Measurements from ENCODE around the gene HAND1. TPM values are rescaled to one million over a fixed set of nuclear protein-coding genes. Genes with fewer than 3 reads are reported as not detected.

HAND1 gene
- total and polyA plus RNA-seq, 9 of the 15 experiments (the other 6 are each of a cell fraction or from before 2014, with no cell fraction given) = not detected

DNA sequence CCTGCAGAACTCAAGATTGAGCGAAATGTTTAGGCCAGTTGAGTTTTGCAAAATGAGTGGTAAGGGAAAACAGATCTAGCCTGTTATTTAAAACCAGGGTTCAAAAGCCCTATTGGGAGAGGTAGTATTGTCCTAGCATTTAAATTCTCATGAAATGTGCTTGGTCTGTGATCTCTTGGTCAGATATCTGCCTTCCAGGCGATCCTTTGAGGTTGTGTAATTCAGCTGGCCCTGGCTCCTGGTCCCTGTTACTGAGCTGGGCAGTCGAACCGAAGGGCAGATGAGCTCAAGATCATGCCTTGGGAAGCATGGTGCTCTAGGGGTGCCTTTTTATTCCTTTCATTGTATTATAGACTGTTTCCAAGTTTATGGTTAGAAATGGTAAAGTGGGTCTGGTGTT, 17.9 kb downstream of the HAND1 start:
- ChIA-PET POLR2A (interaction anchor here (0.6 to 3.0 kb wide), 3 partner anchors 9 to 143 kb away, joined by 3 to 10 read pairs (median 4); no protein-coding TSS in a partner anchor), CTCF (ENCODE audit: low intra/inter-chr PET ratio) (no interaction called here)
- H3K4me2 ChIP-seq (ENCODE audit: insufficient read depth, low read length) = no peak overlapping the region
- no peak overlapping the region for H3K27ac ChIP-seq (ENCODE audit: extremely low read depth, low read depth, low read length)
- no peaks in the 10 kb centered on the region; the same call in 1 of the 2 replicates for H3K9me3 ChIP-seq (replicated peaks; ENCODE audit: control insufficient read depth, insufficient read depth, low read depth, low read length)
- H3K79me2 ChIP-seq (ENCODE audit: control insufficient read depth, insufficient read depth, low read length) = no peaks in the 10 kb centered on the region
- peaks cover 18% of the 10 kb centered on the region; the same call in 2 of the 3 replicates for H3K36me3 ChIP-seq (ENCODE audit: control insufficient read depth, insufficient read depth, low read length)
- no peak overlapping the region for H3K9ac ChIP-seq (ENCODE audit: insufficient read depth in 1 of 2, low read depth in 2 of 2, low read length in 2 of 2)
- ATAC-seq (no peak), DNase-seq (ENCODE audit: extremely low read depth in 1 of 4, low spot score in 3 of 4) (no peak), FAIRE-seq (no peak)
- TF ChIP-seq HINFP (tag; conservative IDR thresholded peaks at IDR 0.05; ENCODE audit: low read depth) (no peak), CCNT2 (IDR thresholded peaks at IDR 0.05; ENCODE audit: borderline replicate concordance, extremely low read depth, insufficient read length, low read depth, low read length) (no peak), U2AF2 (optimal IDR thresholded peaks at IDR 0.05; ENCODE audit: low read depth, low read length) (no peak), USF1 (CRISPR knock-in tag; IDR thresholded peaks at IDR 0.05) (no peak)
- 20% methylated on average over 4 of the region's 4 CpGs for WGBS (ENCODE audit: insufficient coverage, low coverage, missing lambda C conversion rate)
- intact Hi-C loops (cut with micrococcal nuclease) (no loop called here), in situ Hi-C loops (cut with MboI) (no loop called here)
- H3K27me3 ChIP-seq (ENCODE audit: control insufficient read depth in 2 of 2, insufficient read depth in 2 of 2, low read length in 2 of 2) = peaks cover 0 to 4% of the 10 kb centered on the region in 2 experiments; a peak in 1 of 5 replicates
- H3K9me1 ChIP-seq (ENCODE audit: control insufficient read depth, insufficient read depth, low read length) = no peaks in the 10 kb centered on the region
- no peak overlapping the region for H3K4me3 ChIP-seq
- no peaks in the 10 kb centered on the region for H4K20me1 ChIP-seq (replicated peaks; ENCODE audit: control insufficient read depth, insufficient read depth, low read length)
- H3K4me1 ChIP-seq (replicated peaks in 1 of 2; ENCODE audit: control insufficient read depth in 2 of 2, insufficient read depth in 2 of 2, low read length in 2 of 2) = no peaks in the 10 kb centered on the region; a peak in 1 of 5 replicates
- BruUV-seq (replicated peaks) = no TSS peak
- no peak overlapping the region for H2AFZ ChIP-seq (ENCODE audit: low read depth, low read length)
